ENCODE results near the gene MRGPRE.

DNA sequence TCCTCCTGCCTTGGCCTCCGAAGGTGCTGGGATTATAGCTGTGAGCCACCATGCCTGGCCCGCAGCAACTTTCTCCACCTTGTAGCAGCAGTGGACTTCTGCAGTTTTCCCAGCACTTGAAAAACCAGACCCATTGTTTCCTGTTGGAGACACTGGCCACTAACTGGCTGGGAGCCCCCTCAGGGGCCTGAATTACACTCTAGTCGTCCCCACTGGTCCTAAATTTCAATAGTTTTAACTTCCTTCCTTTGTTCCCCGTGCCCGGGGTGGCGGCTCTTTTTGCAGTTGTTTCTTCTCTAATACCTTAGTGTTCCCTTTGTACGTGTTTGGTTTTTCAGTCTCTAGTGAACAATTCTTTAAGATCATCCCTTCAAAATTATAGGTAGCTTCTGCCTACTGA, 2.6 kb upstream of the MRGPRE start:
- TF ChIP-seq, protein P1, sequence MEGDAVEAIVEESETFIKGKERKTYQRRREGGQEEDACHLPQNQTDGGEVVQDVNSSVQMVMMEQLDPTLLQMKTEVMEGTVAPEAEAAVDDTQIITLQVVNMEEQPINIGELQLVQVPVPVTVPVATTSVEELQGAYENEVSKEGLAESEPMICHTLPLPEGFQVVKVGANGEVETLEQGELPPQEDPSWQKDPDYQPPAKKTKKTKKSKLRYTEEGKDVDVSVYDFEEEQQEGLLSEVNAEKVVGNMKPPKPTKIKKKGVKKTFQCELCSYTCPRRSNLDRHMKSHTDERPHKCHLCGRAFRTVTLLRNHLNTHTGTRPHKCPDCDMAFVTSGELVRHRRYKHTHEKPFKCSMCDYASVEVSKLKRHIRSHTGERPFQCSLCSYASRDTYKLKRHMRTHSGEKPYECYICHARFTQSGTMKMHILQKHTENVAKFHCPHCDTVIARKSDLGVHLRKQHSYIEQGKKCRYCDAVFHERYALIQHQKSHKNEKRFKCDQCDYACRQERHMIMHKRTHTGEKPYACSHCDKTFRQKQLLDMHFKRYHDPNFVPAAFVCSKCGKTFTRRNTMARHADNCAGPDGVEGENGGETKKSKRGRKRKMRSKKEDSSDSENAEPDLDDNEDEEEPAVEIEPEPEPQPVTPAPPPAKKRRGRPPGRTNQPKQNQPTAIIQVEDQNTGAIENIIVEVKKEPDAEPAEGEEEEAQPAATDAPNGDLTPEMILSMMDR (IDR thresholded peaks at IDR 0.05) = no peak
- no peak for TF ChIP-seq POLR2A (IDR thresholded peaks at IDR 0.05)

Measured in suprapubic skin (tissue), 3 donors.